ENCODE results near the gene GID8.

DNA sequence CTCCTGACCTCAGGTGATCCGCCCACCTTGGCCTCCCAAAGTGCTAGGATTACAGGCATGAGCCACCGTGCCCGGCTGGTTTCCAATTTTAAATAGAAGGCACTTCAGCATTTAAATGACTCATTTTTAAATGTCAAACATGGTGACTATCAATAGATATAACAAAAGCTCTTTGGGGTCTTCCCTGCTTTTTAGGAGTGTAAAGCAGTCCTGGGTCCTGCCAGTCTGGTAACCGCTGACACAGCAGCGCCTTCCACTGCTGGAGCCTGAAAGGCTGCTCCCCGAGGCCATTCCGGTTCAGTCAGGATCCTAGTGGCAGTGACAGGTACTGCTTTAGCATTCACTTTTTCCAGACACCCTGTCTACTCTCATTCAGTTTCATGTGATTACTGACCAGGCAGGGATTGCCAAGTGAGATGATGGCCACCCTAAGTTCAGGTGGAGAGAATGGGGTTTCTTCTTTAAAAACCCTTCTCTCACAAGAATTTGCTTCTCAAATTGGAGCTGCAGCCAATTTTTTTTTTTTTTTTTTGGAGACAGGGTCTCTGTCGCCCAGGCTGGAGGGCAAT, 16.7 kb upstream of the GID8 start:
- TF ChIP-seq, protein P1, sequence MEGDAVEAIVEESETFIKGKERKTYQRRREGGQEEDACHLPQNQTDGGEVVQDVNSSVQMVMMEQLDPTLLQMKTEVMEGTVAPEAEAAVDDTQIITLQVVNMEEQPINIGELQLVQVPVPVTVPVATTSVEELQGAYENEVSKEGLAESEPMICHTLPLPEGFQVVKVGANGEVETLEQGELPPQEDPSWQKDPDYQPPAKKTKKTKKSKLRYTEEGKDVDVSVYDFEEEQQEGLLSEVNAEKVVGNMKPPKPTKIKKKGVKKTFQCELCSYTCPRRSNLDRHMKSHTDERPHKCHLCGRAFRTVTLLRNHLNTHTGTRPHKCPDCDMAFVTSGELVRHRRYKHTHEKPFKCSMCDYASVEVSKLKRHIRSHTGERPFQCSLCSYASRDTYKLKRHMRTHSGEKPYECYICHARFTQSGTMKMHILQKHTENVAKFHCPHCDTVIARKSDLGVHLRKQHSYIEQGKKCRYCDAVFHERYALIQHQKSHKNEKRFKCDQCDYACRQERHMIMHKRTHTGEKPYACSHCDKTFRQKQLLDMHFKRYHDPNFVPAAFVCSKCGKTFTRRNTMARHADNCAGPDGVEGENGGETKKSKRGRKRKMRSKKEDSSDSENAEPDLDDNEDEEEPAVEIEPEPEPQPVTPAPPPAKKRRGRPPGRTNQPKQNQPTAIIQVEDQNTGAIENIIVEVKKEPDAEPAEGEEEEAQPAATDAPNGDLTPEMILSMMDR (IDR thresholded peaks at IDR 0.05) = peak; percentile 19 to 51 (median 35)
- no peak for TF ChIP-seq POLR2A (IDR thresholded peaks at IDR 0.05)
